IPS-11a (cell line): ENCODE data around the gene KLRK1.
"Not testable (repeated sequence)": the region's sequence is repeated elsewhere in the genome, so short reads cannot be mapped to it uniquely, and the experiment has no call there.

Experiments
- H3K4me3 ChIP-seq: one replicate; pipeline ENCODE4 v1.5.1; 2013; ENCODE audit warnings: low read depth, low read length, control low read depth

The KLRK1 gene

DNA sequence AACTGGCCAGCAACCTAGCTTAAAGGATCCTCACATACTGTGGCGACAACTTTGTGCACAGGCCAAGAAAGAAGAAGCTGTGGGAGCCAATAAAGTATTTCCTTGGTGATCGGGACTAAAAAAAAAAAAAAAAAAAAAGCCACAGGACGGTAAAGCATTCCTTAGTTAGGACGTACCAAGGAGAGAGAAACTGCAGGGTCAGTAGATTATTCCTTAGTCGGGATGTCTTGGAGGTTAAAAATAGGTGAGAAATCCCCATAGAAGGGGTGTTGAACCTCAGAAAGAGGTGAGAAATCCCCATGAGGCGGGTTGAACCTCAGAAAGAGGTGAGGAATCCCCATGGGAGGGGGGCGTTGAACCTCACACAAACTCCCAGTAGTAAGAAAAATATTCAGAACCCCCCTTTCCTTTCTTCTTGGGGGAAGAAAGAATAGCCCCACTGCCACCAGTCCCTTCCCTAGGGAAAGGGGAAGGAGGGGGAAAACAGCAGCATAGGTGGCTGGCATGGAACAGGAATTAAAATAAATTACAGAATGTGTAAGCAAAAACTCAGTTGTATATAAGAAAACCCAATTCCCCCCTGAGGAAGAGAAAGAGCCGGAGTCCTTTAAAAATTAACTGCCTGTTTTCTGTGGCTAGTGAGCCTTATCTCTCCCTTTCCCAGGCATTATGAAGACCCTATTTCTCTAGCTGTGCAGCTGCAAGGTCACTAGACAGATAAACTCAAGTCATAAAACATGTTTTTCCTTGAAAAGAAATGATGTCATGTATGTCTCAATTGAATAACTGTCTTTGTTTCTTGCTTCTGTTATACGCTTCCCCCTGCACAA lies 26.8 kb downstream of the KLRK1 start:
- H3K4me3 ChIP-seq: no peak overlapping the region

DNA sequence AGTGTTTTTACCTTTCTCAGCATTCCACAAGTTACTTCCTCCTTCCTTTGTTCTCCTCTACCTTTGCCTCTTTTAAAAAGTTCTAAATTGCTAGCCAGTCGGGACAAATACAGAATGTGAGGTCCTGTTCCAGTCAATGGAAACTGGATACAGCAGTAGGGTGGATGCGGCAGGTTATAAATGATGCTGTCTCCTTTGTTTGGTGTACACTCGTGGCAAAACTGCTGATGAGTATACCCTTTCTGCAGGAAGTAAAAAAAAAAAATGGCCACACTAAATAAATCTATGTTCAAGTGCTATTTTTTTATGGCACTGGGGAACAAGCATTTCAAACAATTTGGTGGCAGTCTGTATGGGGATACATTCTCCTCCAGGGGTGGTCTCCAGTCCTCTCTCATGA lies 27.5 kb downstream of the KLRK1 start:
- H3K4me3 ChIP-seq: no peak overlapping the region

DNA sequence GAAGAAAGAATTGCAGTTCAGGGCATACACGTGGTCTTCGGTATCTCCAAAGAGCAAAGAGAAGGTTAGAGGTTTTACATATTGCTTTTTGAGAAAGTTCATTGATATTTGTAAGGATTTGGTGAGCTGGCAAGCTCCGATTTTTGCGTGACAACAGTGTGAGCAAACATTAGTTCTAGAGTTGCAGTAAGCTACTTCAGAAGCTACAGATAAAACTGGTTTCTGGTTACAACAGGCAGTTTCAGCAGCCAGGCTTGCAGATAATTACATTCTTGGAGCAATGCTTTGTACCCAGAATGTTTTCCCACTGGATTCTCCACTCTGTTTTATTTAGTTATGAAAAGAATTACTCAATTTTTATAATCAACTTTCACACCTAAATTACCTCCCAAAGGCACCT lies 28.2 kb downstream of the KLRK1 start:
- no peak overlapping the region for H3K4me3 ChIP-seq

DNA sequence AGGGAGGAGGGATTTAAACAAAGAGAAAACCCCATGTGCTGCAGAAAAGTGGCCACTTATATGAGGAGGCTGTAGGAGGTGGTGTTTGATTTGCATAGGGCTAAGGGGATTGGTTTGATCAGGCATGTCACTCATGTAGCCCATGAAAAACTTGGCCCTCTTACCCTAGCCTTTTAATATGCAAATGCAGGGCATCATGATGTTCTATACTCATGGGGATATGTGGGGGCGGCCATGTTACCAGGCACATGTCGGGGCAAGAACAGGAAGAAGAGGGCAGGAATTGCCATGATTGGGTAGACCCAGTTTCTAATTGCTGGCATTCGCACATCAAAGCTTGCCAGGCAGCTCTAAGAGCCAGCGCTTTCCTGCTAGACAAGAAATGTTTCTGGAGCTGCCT lies 28.8 kb downstream of the KLRK1 start:
- H3K4me3 ChIP-seq: no peak overlapping the region

DNA sequence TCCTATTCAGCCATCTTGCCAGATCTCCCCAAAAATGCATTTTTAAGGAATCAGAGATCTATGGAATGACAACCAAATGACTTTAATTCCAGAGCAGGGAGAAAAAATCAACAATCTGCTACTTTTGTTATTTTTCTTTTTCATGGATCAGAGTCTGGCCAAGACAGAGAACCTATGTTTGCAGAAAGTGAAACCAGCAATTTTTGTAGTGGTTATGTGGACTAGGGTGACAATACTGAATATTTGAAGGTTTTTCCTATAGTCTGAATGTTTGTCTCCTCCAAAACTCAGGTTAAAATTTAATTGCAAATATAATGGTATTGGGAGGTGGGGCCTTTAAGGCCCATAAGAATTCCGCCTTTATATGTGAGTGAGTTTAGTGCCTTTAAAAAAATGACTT lies 30.9 kb downstream of the KLRK1 start:
- no peak overlapping the region for H3K4me3 ChIP-seq

DNA sequence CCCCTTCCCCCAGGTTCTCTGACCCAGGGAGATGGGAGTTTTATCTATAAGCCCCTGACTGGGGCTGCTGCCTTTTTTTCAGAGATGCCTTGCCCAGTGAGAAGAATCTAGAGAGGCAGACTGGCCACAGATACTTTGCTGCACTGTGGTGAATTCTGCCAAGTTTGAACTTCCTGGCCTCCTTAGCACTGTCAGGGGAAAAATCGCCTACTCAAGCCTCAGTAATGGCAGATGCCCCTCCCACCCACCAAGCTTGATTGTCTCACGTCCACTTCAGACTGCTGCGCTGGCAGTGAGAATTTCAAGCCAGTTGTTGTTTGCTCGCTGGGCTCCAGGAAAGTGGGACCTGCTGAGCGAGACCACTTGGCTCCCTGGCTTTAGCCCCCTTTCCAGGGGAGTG lies 31.7 kb downstream of the KLRK1 start:
- H3K4me3 ChIP-seq: no peak overlapping the region

DNA sequence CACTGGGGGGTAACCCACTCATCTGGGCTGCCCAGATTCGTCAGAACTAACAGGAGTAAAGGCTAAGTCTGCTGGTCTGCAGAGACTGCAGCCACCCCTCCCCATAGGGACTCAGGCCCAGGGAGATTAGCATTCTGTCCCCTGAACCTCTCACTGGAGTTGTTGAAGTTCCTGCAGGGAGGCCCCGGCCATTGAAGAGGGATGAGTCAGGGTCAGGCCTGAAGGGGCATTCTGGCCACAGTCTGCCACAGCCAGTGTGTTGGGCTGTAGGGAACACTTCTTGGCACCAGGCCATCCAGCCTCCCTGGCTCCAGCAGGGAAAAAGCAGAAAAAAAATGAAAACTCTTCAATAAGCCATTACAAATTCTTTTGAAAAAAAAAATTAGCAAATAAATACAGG lies 35.3 kb downstream of the KLRK1 start:
- H3K4me3 ChIP-seq: no peak overlapping the region

- H3K4me3 ChIP-seq: no peak overlapping the region
Observed at GRCh38 chr12:10354071-10354470, 35.8 kb downstream of the KLRK1 start.

- H3K4me3 ChIP-seq: not testable (repeated sequence)
Observed at GRCh38 chr12:10351457-10351856, 38.4 kb downstream of the KLRK1 start.

DNA sequence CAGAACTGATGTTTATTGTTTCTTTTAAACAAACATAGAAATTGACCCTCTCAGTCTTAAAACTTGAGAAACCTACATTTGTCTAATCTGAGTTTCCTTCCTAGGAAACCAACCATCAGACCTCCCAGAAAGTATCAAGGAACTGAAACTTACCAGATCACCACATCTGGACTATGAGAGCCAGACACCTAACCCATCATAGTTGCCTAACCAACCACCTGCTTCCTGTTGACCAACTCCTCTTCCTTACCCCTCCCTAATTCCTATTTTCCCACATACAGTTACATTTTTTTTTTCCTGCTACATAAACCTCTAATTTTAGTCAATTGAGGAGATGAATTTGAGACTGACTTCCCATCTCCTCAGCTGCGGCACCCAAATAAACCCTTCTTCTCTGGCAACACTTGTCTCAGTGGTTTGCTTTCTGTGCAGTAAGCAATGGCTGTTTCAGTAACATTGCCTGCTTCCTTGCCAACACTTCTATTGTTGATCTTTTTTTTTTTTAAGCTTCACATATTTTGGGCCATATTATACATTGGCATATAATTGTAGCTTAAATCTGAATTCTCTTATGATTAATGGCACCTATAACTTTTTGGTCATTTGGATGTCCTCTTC lies 47.8 kb downstream of the KLRK1 start:
- no peak overlapping the region for H3K4me3 ChIP-seq

- H3K4me3 ChIP-seq: not testable (repeated sequence)
Observed at GRCh38 chr12:10340946-10341345, 48.9 kb downstream of the KLRK1 start.

- no peak overlapping the region for H3K4me3 ChIP-seq
Observed at GRCh38 chr12:10339053-10339840, 50.6 kb downstream of the KLRK1 start.

DNA sequence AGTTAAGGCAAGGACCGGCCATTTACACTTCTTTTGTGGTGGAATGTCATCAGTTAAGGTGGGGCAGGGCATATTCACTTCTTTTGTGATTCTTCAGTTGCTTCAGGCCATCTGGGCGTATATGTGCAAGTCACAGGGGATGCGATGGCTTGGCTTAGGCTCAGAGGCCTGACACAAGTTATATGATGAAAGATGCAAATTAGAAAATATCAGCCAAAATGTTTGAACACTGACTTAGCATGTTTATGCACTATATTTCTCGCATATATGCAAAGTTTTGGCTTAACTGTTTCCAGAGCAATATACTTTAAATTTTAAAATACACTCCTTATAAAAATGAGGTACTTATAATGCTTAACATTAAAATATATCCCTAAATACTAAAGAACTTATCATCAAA lies 51.4 kb downstream of the KLRK1 start:
- not testable (repeated sequence) for H3K4me3 ChIP-seq

DNA sequence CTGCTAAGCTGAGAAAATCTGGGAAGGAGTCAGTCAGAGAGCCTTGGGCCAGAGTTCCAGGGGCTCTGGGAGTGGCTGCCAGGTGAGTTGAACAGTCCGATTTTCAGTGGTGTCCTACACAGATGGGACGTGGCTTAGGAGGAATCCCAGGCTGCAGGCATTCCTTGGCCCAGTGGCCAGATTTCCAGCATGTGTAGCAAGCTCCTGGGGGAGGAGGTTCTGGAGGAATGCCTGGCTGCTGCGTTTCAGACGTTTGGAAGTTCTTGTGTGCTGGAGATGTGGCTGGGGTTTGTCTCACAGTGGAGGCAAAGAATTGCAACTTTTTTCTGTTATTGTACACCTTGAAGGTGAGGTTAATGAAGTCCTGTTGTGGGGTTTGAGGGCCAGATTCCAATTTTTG lies 53.6 kb downstream of the KLRK1 start:
- H3K4me3 ChIP-seq: not testable (repeated sequence)

GRCh38 chr12:10331642-10332239 lies 58.1 kb downstream of the KLRK1 start:
- no peak overlapping the region for H3K4me3 ChIP-seq

GRCh38 chr12:10328691-10329090 lies 61.1 kb downstream of the KLRK1 start:
- H3K4me3 ChIP-seq: not testable (repeated sequence)
